Type B pancreatic cell (in vitro differentiated cells): Measurements from ENCODE around the gene NOL9. TPM values are rescaled to one million over a fixed set of nuclear protein-coding genes. Genes with fewer than 3 reads are reported as not detected.

ENCODE experiments used
- DNase-seq: peaks from one replicate; pipeline ENCODE4 v3.0.0; 2021; ENCODE audit warnings: mixed read lengths; ENCODE audit not compliant: unreplicated experiment; ENCODE audit errors: extremely low spot score
- H3K27ac Mint-ChIP-seq: 2 replicates; pipeline ENCODE4 v1.8.0; 2021; ENCODE audit warnings: mild to moderate bottlenecking, mixed read lengths
- H3K27me3 Mint-ChIP-seq: 2 replicates; pipeline ENCODE4 v1.8.0; 2021; ENCODE audit warnings: mixed read lengths
- H3K36me3 Mint-ChIP-seq: 2 replicates; pipeline ENCODE4 v1.8.0; 2021; ENCODE audit warnings: mixed read lengths
- H3K4me1 Mint-ChIP-seq: one replicate; pipeline ENCODE4 v1.8.0; 2021; ENCODE audit warnings: mixed read lengths; ENCODE audit not compliant: unreplicated experiment
- H3K4me3 Mint-ChIP-seq: 2 replicates; pipeline ENCODE4 v1.8.0; 2021; ENCODE audit warnings: mild to moderate bottlenecking, mixed read lengths
- H3K9me3 Mint-ChIP-seq: 2 replicates; pipeline ENCODE4 v1.8.0; 2021; ENCODE audit warnings: mixed read lengths
- total RNA-seq: library from RNA; stranded (reverse); gene quantifications from 2 replicates; pipeline ENCODE4 v1.2.1, GENCODE V29; 2021; ENCODE audit warnings: low replicate concordance
- TF ChIP-seq, protein P1 (sequence below): fragments of 200-600 bp; sonication (generic); conservative IDR thresholded peaks from 2 replicates; pipeline ENCODE4 v1.5.0; 2021; ENCODE audit warnings: antibody characterized with exemption, mild to moderate bottlenecking

NOL9 gene
- total RNA-seq, 1 donor from 2014 or later: 43.0 TPM

- DNase-seq: no peak
- Mint-ChIP-seq H3K4me3 (peak overlapping the region; percentile 66), H3K36me3 (no peaks in the 10 kb centered on the region), H3K27me3 (no peaks in the 10 kb centered on the region), H3K4me1 (peaks cover 28% of the 10 kb centered on the region), H3K9me3 (no peaks in the 10 kb centered on the region), H3K27ac (peak overlapping the region; percentile 90)
- TF ChIP-seq, protein P1, sequence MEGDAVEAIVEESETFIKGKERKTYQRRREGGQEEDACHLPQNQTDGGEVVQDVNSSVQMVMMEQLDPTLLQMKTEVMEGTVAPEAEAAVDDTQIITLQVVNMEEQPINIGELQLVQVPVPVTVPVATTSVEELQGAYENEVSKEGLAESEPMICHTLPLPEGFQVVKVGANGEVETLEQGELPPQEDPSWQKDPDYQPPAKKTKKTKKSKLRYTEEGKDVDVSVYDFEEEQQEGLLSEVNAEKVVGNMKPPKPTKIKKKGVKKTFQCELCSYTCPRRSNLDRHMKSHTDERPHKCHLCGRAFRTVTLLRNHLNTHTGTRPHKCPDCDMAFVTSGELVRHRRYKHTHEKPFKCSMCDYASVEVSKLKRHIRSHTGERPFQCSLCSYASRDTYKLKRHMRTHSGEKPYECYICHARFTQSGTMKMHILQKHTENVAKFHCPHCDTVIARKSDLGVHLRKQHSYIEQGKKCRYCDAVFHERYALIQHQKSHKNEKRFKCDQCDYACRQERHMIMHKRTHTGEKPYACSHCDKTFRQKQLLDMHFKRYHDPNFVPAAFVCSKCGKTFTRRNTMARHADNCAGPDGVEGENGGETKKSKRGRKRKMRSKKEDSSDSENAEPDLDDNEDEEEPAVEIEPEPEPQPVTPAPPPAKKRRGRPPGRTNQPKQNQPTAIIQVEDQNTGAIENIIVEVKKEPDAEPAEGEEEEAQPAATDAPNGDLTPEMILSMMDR: no peak
Observed at GRCh38 chr1:6519935-6520671, 34.2 kb downstream of the NOL9 start.

- Mint-ChIP-seq H3K9me3 (no peaks in the 10 kb centered on the region), H3K4me3 (peak overlapping the region; percentile 21), H3K27ac (peak overlapping the region; percentile 90), H3K27me3 (no peaks in the 10 kb centered on the region), H3K36me3 (no peaks in the 10 kb centered on the region), H3K4me1 (peaks cover 28% of the 10 kb centered on the region)
- no peak for DNase-seq
- TF ChIP-seq, protein P1: no peak
Observed at GRCh38 chr1:6519491-6519934, 34.8 kb downstream of the NOL9 start.

- H3K36me3 Mint-ChIP-seq: no peaks in the 10 kb centered on the region
- peaks cover 28% of the 10 kb centered on the region for H3K4me1 Mint-ChIP-seq
Observed at GRCh38 chr1:6517435-6517851, 36.9 kb downstream of the NOL9 start.

GRCh38 chr1:6515771-6516170 lies 38.5 kb downstream of the NOL9 start:
- no peaks in the 10 kb centered on the region for H3K9me3 Mint-ChIP-seq
- H3K4me1 Mint-ChIP-seq: peaks cover 28% of the 10 kb centered on the region
- DNase-seq: no peak
- no peaks in the 10 kb centered on the region for H3K27me3 Mint-ChIP-seq
- TF ChIP-seq, protein P1: no peak
- H3K36me3 Mint-ChIP-seq: no peaks in the 10 kb centered on the region
- no peak overlapping the region for H3K4me3 Mint-ChIP-seq
- H3K27ac Mint-ChIP-seq: no peak overlapping the region

More at GRCh38 chr1:6517435-6517851, 36.9 kb downstream of the NOL9 start:
- no peaks in the 10 kb centered on the region for H3K27me3 Mint-ChIP-seq
- peak overlapping the region; percentile 93 for H3K27ac Mint-ChIP-seq
- no peak for DNase-seq
- no peaks in the 10 kb centered on the region for H3K9me3 Mint-ChIP-seq
- TF ChIP-seq, protein P1: no peak
- H3K4me3 Mint-ChIP-seq: peak overlapping the region; percentile 62

GRCh38 chr1:6513320-6513801 lies 41.0 kb downstream of the NOL9 start:
- Mint-ChIP-seq H3K9me3 (no peaks in the 10 kb centered on the region), H3K27ac (peak overlapping the region; percentile 41)
- no peak for DNase-seq

More at GRCh38 chr1:6513320-6513801, 41.0 kb downstream of the NOL9 start:
- peaks cover 10% of the 10 kb centered on the region for H3K4me1 Mint-ChIP-seq
- no peak overlapping the region for H3K4me3 Mint-ChIP-seq
- no peaks in the 10 kb centered on the region for H3K27me3 Mint-ChIP-seq
- H3K36me3 Mint-ChIP-seq: no peaks in the 10 kb centered on the region
- TF ChIP-seq, protein P1: no peak
